Uterus (tissue), 2 donors: ENCODE data around the gene NXPH2.

Source experiments
- CTCF ChIP-seq, 4 experiments: fragments of 200-600 bp in 2 of 4; fragments of 450-650 bp in 2 of 4; sonication (generic) in 2 of 4; IDR thresholded peaks; one replicate each; pipeline ENCODE4 v1.5.1; 2016 to 2019; ENCODE audit warnings: antibody characterized with exemption in 4 of 4, mild to moderate bottlenecking in 2 of 4, moderate library complexity in 1 of 4
- POLR2A ChIP-seq, 2 donors: fragments of 450-650 bp; IDR thresholded peaks; one replicate each; pipeline ENCODE4 v1.6.1; 2016; ENCODE audit warnings: antibody characterized with exemption in 2 of 2, mild to moderate bottlenecking in 1 of 2, moderate library complexity in 1 of 2

GRCh38 chr2:138724729-138725459, 55.3 kb downstream of the NXPH2 start:
- no peak for TF ChIP-seq POLR2A (IDR thresholded peaks at IDR 0.05)
- no peak for TF ChIP-seq CTCF (IDR thresholded peaks at IDR 0.05)
